ENCODE data around the gene ZMIZ1.

DNA sequence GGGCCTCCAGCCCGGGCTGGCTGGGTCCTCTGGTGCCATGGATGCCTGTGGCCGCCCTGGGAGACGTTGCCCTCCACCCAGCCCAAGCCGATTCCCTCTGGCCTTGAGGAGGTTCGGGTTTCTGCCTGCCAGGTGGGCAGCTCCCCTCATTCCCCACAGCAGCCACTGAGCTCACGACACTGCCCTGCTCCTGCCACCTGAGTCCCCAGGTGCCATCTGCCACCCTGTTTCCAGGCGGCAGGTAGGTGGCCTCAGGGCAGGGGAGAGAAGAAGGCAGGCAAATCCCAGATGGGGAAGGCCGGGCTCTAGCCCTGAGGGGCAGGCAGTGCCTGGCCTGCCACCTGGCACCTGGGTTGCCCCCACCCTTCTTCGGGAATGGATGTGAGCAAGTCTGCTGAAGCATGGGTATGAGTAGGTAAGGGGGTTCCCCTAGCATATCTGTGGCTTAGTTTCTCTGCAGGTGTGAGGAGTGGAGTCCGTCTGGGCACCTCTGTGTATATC lies 186.3 kb downstream of the ZMIZ1 start:
- TF ChIP-seq, protein P1, sequence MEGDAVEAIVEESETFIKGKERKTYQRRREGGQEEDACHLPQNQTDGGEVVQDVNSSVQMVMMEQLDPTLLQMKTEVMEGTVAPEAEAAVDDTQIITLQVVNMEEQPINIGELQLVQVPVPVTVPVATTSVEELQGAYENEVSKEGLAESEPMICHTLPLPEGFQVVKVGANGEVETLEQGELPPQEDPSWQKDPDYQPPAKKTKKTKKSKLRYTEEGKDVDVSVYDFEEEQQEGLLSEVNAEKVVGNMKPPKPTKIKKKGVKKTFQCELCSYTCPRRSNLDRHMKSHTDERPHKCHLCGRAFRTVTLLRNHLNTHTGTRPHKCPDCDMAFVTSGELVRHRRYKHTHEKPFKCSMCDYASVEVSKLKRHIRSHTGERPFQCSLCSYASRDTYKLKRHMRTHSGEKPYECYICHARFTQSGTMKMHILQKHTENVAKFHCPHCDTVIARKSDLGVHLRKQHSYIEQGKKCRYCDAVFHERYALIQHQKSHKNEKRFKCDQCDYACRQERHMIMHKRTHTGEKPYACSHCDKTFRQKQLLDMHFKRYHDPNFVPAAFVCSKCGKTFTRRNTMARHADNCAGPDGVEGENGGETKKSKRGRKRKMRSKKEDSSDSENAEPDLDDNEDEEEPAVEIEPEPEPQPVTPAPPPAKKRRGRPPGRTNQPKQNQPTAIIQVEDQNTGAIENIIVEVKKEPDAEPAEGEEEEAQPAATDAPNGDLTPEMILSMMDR (IDR thresholded peaks at IDR 0.05 in 4 of 5, conservative IDR thresholded peaks at IDR 0.05 in 1 of 5): no peak
- TF ChIP-seq POLR2A (IDR thresholded peaks at IDR 0.05): no peak

All from gastrocnemius medialis (tissue), 4 donors.